ENCODE results near the gene NCKAP5. TPM values are rescaled to one million over a fixed set of nuclear protein-coding genes. Genes with fewer than 3 reads are reported as not detected.

The NCKAP5 gene
- total RNA-seq, 2 donors from 2014 or later = not detected

DNA sequence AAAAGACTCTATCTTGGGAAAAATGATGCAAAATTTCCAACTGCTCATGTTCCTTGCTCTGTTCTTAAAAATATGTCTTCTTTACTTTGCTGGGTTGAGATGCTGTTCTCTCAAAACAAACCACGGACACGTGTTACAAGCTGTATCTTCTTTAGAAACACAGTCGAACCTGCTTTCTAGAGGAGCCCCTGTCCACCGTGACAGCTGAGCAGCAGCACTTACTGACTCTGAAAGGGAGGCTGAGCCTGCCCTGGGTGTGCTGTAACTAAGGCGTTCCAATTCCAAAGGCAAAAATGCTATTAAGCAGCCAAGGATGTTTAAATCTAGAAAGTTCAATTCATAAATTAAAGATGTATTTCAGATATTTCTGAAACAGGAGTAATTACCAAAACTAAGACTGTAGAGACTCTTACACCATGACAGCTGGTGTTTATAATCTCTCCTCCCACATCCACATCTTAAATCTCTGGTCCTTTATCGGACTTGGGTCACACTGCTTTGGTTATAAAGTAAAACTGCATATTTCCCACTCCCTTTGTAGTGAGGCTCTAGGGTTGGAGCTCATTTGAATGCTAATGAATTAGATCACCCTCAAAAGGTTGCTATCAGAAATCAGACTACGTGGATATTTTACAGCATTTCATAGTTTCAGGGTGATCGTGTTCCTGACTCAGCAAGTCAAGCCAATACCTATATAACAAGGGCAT is 617.1 kb downstream of the NCKAP5 start:
- DNase-seq = no peak
- H3K4me3 Mint-ChIP-seq = no peak overlapping the region
- no peak for ATAC-seq
- no peaks in the 10 kb centered on the region for H3K27me3 Mint-ChIP-seq
- no peaks in the 10 kb centered on the region for H3K4me1 Mint-ChIP-seq
- H3K9me3 ChIP-seq (ENCODE audit: control insufficient read depth, low read length, poor library complexity, severe bottlenecking) = no peaks in the 10 kb centered on the region
- no peaks in the 10 kb centered on the region for H3K36me3 Mint-ChIP-seq (ENCODE audit: low read depth)
- H3K27ac Mint-ChIP-seq = no peak overlapping the region

DNA sequence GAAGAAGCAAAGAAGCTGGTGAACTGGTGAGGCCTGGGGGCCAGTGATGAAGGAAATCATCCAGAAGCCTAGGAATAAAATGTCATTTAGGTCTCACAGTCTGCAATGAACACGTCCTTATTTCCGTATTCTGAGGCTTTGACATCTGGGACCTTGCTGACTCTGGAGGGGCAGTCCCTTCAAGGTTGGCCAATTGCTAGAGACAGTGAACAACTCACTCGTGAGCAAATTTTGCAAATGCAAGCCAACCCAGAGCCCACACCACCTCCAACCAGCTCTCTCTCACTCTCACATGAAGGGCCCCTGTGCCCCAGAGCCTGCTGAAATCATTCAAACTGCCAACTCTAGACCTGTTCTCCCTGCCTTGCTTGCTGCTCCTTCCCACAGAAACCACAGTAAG is 619.2 kb downstream of the NCKAP5 start:
- Mint-ChIP-seq H3K4me3 (no peak overlapping the region), H3K27me3 (no peaks in the 10 kb centered on the region), H3K36me3 (ENCODE audit: low read depth) (no peaks in the 10 kb centered on the region), H3K27ac (no peak overlapping the region), H3K4me1 (no peaks in the 10 kb centered on the region)
- no peak for DNase-seq
- H3K9me3 ChIP-seq (ENCODE audit: control insufficient read depth, low read length, poor library complexity, severe bottlenecking) = peaks cover 5% of the 10 kb centered on the region
- no peak for ATAC-seq

DNA sequence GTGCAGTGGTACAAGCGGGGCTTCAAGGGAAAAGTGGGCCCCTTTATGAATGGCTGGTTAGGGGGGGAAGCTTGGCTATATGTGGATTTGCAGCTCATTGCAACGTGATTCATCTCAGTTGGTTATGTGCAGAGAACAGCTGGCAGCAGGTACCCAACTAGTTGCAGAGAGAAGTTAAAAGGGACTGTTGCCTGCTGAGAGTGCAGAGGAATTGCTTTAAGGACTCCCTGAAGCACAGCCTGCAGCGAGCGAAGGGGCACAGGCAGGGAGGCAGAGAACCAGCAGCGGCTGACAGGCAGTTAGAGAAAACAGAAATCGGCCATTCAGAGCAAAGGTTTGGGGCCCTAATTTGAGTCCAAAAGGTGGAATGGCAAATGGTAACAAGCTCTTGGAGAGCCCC is 620.1 kb downstream of the NCKAP5 start:
- no peak overlapping the region for H3K27ac Mint-ChIP-seq
- no peaks in the 10 kb centered on the region for H3K27me3 Mint-ChIP-seq
- H3K4me1 Mint-ChIP-seq = no peaks in the 10 kb centered on the region
- DNase-seq (no peak), ATAC-seq (no peak)
- no peak overlapping the region for H3K4me3 Mint-ChIP-seq
- peaks cover 5% of the 10 kb centered on the region for H3K9me3 ChIP-seq (ENCODE audit: control insufficient read depth, low read length, poor library complexity, severe bottlenecking)
- no peaks in the 10 kb centered on the region for H3K36me3 Mint-ChIP-seq (ENCODE audit: low read depth)

DNA sequence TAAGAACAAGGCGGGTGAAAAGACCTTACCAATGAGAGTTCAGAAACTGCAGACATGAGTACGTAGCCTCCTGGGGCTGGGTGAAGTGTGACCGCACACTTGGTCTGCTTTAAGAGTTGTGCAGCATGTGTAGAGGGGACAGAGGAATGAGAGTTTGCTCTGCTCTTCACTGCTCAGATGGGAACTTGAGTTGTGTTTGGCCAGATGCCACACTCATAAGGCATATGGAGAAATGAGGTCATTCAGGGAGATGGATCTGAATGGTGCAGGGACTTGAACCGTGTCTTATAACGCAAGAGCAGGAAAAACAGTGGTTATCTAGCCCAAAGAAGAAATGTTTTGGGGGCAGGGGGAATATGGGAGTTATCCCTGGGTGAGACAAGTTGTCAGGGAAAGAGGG is 624.4 kb downstream of the NCKAP5 start:
- Mint-ChIP-seq H3K4me1 (no peaks in the 10 kb centered on the region), H3K27ac (no peak overlapping the region), H3K27me3 (no peaks in the 10 kb centered on the region), H3K36me3 (ENCODE audit: low read depth) (no peaks in the 10 kb centered on the region), H3K4me3 (no peak overlapping the region)
- DNase-seq = no peak
- no peak for ATAC-seq
- peaks cover 5% of the 10 kb centered on the region for H3K9me3 ChIP-seq (ENCODE audit: control insufficient read depth, low read length, poor library complexity, severe bottlenecking)

DNA sequence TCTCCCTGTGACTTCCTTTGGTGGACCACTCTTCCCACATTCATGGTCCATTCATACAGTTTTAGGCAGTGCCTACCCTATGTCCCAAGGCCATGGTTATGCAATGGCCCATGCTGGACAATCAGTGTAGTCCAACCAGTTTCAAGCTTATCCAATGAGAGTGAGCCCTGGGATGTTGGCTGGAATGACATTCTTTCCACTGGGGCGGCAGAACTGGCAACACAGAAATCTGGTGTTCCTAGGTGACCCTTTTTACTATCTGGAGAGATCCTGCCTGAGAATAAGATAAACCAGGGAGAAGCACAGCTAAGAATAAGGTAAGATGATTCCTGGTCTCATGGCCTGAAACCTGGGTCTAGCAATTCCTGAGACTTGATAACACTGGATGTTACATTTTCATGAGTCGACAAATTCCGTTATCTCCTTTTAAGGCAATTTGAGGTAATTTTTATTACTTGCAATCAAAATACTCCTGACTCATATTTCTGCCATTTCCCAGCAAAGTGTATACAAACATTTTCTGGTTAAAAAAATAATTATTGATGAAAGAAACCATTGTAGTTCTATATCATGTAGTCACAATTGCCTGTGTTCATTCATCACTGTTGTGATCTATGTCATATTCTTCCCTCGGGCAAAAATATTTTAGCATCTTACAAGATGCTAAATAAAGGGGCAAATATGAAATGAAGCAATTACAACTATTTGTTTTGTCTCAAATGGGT is 626.8 kb downstream of the NCKAP5 start:
- H3K9me3 ChIP-seq (ENCODE audit: control insufficient read depth, low read length, poor library complexity, severe bottlenecking) = peaks cover 5% of the 10 kb centered on the region
- Mint-ChIP-seq H3K4me3 (no peak overlapping the region), H3K27me3 (no peaks in the 10 kb centered on the region), H3K27ac (no peak overlapping the region), H3K4me1 (no peaks in the 10 kb centered on the region), H3K36me3 (ENCODE audit: low read depth) (no peaks in the 10 kb centered on the region)
- DNase-seq (no peak), ATAC-seq (no peak)

DNA sequence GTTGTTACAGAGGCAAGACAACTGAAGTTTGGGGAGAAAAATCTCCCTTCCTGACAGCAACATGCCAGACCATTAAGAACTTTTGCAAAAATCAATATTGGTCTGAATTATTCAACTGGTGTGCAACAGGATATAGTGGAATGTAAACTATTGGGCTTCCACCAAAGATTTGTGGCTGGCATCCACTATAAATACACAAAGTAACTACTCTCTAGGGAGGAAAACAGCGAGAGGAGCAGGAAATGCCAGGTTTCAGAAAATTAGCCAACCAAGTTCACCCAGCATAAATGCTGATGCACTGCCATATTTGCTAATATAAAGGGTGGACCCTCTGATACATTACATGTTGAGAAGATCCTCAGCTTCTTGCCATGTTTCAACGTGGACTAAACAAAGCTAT is 630.6 kb downstream of the NCKAP5 start:
- DNase-seq = no peak
- no peak for ATAC-seq
- Mint-ChIP-seq H3K27ac (no peak overlapping the region), H3K27me3 (no peaks in the 10 kb centered on the region), H3K4me1 (no peaks in the 10 kb centered on the region), H3K36me3 (ENCODE audit: low read depth) (no peaks in the 10 kb centered on the region), H3K4me3 (no peak overlapping the region)
- H3K9me3 ChIP-seq (ENCODE audit: control insufficient read depth, low read length, poor library complexity, severe bottlenecking) = no peaks in the 10 kb centered on the region

DNA sequence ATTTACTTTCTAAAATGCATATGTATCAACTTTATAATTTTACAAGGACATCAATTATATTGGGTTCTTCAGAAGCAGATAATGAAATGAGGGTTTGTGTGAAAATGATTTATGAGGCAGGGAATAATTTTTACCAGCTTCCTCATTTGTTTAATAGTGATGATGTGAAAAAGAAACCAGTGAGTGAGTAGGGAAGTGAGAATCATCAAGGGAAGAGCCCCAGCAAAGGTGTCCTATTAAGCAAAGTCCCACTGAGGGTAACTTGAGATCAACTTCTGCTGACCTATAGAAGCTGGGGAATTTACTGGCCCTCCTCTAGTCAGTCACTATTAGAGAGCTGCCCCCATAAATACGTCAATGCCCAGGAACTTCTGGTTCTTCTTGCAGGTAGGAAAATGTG is 631.5 kb downstream of the NCKAP5 start:
- Mint-ChIP-seq H3K4me1 (no peaks in the 10 kb centered on the region), H3K4me3 (no peak overlapping the region), H3K27ac (no peak overlapping the region), H3K27me3 (no peaks in the 10 kb centered on the region), H3K36me3 (ENCODE audit: low read depth) (no peaks in the 10 kb centered on the region)
- DNase-seq (no peak), ATAC-seq (no peak)
- no peaks in the 10 kb centered on the region for H3K9me3 ChIP-seq (ENCODE audit: control insufficient read depth, low read length, poor library complexity, severe bottlenecking)

DNA sequence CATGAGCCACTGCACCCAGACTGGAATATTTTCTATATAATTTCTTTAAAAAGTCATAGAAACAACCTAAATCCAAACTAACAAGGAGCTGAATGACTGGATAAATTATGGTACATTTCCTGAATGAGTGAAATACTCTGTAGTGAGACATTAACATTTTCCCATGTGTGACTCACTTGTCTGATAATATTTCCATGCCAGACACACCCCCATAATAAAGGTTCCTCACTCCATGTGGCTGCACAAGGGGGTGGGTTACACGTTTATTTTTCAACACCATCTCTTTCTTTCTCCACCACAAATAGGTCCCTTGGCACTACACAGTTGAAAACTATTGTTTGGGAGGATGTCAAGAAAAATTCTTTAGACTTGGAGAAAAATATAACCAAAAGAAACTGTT is 632.0 kb downstream of the NCKAP5 start:
- ATAC-seq (no peak), DNase-seq (no peak)
- H3K9me3 ChIP-seq (ENCODE audit: control insufficient read depth, low read length, poor library complexity, severe bottlenecking) = no peaks in the 10 kb centered on the region
- Mint-ChIP-seq H3K4me3 (no peak overlapping the region), H3K4me1 (no peaks in the 10 kb centered on the region), H3K27ac (no peak overlapping the region), H3K27me3 (no peaks in the 10 kb centered on the region), H3K36me3 (ENCODE audit: low read depth) (no peaks in the 10 kb centered on the region)

DNA sequence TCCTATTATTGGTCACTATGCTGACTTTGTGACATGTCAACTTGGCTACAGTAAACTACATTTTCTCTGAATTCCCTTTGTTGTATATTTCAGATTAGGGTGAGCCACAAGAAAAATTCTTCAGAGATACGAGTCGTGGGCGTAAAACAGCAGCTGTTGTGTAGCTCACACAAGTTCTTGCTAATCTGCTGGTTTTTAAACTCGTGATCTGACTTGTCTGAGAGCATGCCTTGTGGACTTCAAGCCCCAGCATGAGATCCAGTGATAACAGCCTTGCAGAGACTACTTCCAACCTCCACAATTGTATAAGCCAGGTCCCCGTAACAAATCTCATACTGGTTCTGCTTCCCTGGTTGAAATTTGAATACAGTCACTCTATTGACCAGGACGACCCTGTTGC is 638.5 kb downstream of the NCKAP5 start:
- Mint-ChIP-seq H3K27me3 (no peaks in the 10 kb centered on the region), H3K4me1 (no peaks in the 10 kb centered on the region)
- DNase-seq = no peak

DNA sequence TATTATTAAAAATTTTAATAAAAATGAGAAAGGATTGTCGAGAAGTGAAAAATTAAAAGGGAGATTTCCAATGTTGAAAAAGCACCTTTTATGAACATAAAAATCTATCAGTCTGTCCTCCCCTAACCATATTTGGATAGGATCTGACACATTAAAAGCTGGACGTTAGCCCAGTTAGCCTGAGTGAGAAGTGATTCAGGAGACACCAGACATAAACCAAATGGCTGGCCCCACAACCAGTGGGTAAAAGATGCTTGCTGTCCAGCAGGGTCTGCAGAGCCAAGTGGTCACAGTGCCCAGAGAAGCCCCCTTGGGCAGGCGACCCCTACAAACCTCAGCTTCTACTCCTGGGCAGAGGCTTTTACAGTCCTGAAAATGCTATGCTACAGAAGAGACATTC is 644.5 kb downstream of the NCKAP5 start:
- DNase-seq (no peak), ATAC-seq (no peak)
- H3K4me3 Mint-ChIP-seq = no peak overlapping the region
- H3K36me3 Mint-ChIP-seq (ENCODE audit: low read depth) = no peaks in the 10 kb centered on the region
- no peaks in the 10 kb centered on the region for H3K27me3 Mint-ChIP-seq
- H3K4me1 Mint-ChIP-seq = no peaks in the 10 kb centered on the region
- H3K9me3 ChIP-seq (ENCODE audit: control insufficient read depth, low read length, poor library complexity, severe bottlenecking) = no peaks in the 10 kb centered on the region
- no peak overlapping the region for H3K27ac Mint-ChIP-seq

More for the DNA sequence above, 638.5 kb downstream of the NCKAP5 start:
- H3K9me3 ChIP-seq (ENCODE audit: control insufficient read depth, low read length, poor library complexity, severe bottlenecking) = no peaks in the 10 kb centered on the region
- H3K36me3 Mint-ChIP-seq (ENCODE audit: low read depth) = no peaks in the 10 kb centered on the region
- no peak for ATAC-seq
- no peak overlapping the region for H3K4me3 Mint-ChIP-seq
- no peak overlapping the region for H3K27ac Mint-ChIP-seq

DNA sequence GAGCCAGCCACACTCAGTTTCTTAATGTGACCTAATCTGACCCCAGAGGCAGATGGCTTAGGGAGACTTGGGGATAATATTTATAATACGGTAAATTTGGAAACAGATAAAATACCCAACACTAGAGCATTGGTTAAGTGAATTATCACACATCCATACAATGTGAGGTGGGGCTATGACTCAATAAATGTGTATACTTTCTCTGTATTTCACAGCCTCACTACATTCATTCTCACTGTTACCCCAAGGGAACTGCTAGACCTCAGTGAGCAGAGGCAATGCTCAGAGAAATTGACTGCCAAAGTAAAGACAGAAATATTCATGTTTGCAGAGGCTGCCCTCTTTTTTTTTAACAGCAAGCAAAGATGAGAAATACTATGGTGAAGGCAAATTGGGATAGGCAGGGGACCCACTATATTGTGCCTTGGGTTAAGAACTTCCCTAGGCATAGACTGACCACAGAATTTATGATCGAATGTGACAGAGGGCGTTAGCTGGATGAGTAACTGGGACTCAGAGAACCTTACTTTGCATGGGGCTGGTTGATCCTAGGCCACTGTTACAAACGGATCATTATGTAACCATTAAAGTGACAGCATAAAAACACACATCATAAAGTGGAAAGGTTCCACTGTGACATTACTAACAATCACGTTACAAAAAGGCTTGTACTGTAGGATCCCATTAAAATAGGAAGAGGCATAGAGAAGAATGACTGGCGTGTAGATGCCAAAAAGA is 652.3 kb downstream of the NCKAP5 start:
- DNase-seq (no peak), ATAC-seq (no peak)
- Mint-ChIP-seq H3K4me3 (no peak overlapping the region), H3K36me3 (ENCODE audit: low read depth) (no peaks in the 10 kb centered on the region), H3K27ac (no peak overlapping the region), H3K4me1 (no peaks in the 10 kb centered on the region), H3K27me3 (no peaks in the 10 kb centered on the region)
- no peaks in the 10 kb centered on the region for H3K9me3 ChIP-seq (ENCODE audit: control insufficient read depth, low read length, poor library complexity, severe bottlenecking)

DNA sequence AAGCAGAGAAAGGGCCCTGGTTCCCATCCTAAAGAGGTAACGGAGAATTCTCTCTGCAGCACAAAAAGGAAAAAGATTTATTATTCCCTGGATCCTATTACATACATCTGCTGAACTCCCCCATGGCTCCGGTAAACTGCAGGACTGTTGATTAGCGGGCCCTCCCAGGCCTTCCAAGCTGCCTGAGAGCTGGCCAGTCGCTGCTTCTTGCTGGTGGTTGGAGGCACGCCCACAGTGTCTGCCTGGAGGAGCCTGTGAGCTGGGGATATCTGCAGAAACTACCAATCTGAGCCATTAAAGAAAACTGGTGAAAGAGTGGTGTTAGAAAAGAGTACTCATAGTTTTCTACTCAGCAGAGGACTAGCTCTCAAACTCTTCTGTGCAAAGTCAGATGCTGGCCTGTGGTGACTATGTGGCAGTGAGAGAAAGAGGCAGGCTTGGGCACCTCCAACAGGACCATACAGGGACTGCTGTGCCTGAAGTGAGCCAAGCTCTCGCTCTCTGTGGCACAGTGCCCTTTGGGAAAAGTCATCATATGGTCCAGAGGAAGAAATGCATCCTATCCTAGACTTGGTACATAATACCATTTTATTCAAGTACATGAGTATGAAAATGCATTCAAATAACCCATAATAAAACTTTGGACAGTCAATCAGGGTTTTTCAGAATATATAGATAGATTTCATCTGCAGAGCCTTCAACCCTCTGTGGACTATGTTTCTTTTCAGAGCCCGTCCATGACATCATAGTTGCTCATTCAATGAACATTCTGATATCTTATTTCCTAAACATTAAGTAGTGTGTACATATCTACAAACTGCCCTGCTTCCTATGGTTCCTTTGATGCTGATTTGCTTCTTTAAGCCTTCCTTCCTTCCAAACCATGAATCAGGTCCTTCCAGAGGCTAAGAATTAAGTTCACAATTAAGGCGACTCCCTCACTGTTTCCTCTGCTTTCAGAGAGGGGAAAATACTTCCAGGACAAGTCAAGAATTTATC is 656.2 kb downstream of the NCKAP5 start:
- no peaks in the 10 kb centered on the region for H3K4me1 Mint-ChIP-seq
- no peak overlapping the region for H3K27ac Mint-ChIP-seq
- no peaks in the 10 kb centered on the region for H3K27me3 Mint-ChIP-seq
- H3K4me3 Mint-ChIP-seq = no peak overlapping the region
- DNase-seq (no peak), ATAC-seq (no peak)
- no peaks in the 10 kb centered on the region for H3K36me3 Mint-ChIP-seq (ENCODE audit: low read depth)
- no peaks in the 10 kb centered on the region for H3K9me3 ChIP-seq (ENCODE audit: control insufficient read depth, low read length, poor library complexity, severe bottlenecking)

DNA sequence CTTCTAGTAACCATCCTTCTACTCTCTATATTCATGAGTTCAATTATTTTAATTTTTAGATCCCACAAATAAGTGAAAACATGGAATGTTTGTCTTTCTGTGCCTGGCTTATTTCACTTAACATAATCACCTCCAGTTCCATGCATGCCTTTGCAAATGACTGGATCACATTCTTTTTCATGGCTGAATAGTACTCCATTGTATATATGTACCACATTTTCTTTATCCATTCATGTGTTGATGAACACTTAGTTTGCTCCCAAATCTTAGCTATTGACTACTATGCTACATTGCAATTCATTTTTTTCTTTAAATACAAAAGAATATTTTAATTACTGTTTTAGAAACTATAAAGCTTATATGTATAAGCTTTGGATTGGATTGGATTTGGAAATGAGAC is 657.8 kb downstream of the NCKAP5 start:
- no peak for ATAC-seq
- no peak overlapping the region for H3K27ac Mint-ChIP-seq
- no peaks in the 10 kb centered on the region for H3K27me3 Mint-ChIP-seq
- no peaks in the 10 kb centered on the region for H3K4me1 Mint-ChIP-seq
- H3K36me3 Mint-ChIP-seq (ENCODE audit: low read depth) = no peaks in the 10 kb centered on the region
- H3K4me3 Mint-ChIP-seq = no peak overlapping the region
- no peaks in the 10 kb centered on the region for H3K9me3 ChIP-seq (ENCODE audit: control insufficient read depth, low read length, poor library complexity, severe bottlenecking)
- DNase-seq = no peak

All from T-helper 17 cell (primary cell).